RWPE2 (cell line): Measurements from ENCODE around the gene TRIP13.
"Not testable (repeated sequence)": the region's sequence is repeated elsewhere in the genome, so short reads cannot be mapped to it uniquely, and the experiment has no call there.

ENCODE experiments used
- ATAC-seq: fragments of 200-7000 bp; cut with Tn5 transposase; 3 replicates; pipeline ENCODE4 v1.9.1; 2021; ENCODE audit warnings: low read depth
- DNase-seq: peaks from one replicate; pipeline ENCODE4 v3.0.0-alpha.2; 2020; ENCODE audit warnings: low spot score
- H3K27ac ChIP-seq: fragments of 450-650 bp; 2 replicates; pipeline ENCODE4 v1.5.1; 2017; ENCODE audit warnings: mild to moderate bottlenecking; ENCODE audit not compliant: poor library complexity, severe bottlenecking
- H3K27me3 ChIP-seq: fragments of 250-450 bp; sonication (Bioruptor Pico); 2 replicates; pipeline ENCODE4 v1.5.1; 2021; ENCODE audit warnings: mild to moderate bottlenecking, moderate library complexity; ENCODE audit not compliant: insufficient read depth, poor library complexity, severe bottlenecking
- H3K36me3 ChIP-seq: fragments of 250-450 bp; sonication (Bioruptor Pico); 2 replicates; pipeline ENCODE4 v1.5.1; 2020; ENCODE audit warnings: low read depth, mild to moderate bottlenecking, moderate library complexity
- H3K4me1 ChIP-seq: fragments of 250-450 bp; sonication (Bioruptor Pico); 2 replicates; pipeline ENCODE4 v1.5.1; 2021; ENCODE audit warnings: mild to moderate bottlenecking, moderate library complexity; ENCODE audit not compliant: insufficient read depth, poor library complexity, severe bottlenecking
- H3K4me3 ChIP-seq: fragments of 250-450 bp; sonication (Bioruptor Pico); 2 replicates; pipeline ENCODE4 v1.5.1; 2021; ENCODE audit warnings: mild to moderate bottlenecking, moderate library complexity; ENCODE audit not compliant: severe bottlenecking
- H3K9me3 ChIP-seq: fragments of 250-450 bp; sonication (Bioruptor Pico); 2 replicates; pipeline ENCODE4 v1.5.1; 2021; ENCODE audit warnings: mild to moderate bottlenecking, moderate library complexity; ENCODE audit not compliant: severe bottlenecking
- TF ChIP-seq, protein P1 (sequence below): fragments of 450-650 bp; IDR thresholded peaks from one replicate; pipeline ENCODE4 v1.5.1; 2017; ENCODE audit warnings: mild to moderate bottlenecking, moderate library complexity; ENCODE audit not compliant: poor library complexity, severe bottlenecking

TRIP13 gene

DNA sequence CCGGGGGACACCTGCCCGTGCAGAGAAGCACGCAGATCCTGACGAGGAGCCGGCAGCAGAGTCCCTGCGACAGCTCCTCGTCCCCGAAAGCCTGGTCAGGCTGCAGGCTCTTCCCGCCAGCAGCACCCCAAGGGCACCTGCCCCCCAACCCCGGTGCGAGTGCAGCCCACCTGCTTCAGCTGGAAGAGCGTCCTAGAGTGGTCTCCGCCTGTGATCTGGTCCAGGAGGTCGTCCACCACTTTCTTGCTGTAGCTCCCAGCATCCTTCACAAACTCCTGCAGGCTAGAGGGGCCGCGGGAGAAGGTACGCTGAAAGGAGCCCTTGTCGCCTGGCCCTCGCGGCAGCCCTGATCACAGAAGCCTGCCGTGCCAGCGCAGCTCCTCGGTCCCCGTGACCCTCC lies 16.8 kb upstream of the TRIP13 start:
- Histone ChIP-seq H3K27me3 (no peaks in the 10 kb centered on the region), H3K36me3 (peaks cover 81% of the 10 kb centered on the region), H3K4me3 (no peak overlapping the region), H3K4me1 (no peaks in the 10 kb centered on the region), H3K9me3 (no peaks in the 10 kb centered on the region), H3K27ac (no peak overlapping the region)
- DNase-seq (no peak), ATAC-seq (no peak)
- TF ChIP-seq, protein P1, sequence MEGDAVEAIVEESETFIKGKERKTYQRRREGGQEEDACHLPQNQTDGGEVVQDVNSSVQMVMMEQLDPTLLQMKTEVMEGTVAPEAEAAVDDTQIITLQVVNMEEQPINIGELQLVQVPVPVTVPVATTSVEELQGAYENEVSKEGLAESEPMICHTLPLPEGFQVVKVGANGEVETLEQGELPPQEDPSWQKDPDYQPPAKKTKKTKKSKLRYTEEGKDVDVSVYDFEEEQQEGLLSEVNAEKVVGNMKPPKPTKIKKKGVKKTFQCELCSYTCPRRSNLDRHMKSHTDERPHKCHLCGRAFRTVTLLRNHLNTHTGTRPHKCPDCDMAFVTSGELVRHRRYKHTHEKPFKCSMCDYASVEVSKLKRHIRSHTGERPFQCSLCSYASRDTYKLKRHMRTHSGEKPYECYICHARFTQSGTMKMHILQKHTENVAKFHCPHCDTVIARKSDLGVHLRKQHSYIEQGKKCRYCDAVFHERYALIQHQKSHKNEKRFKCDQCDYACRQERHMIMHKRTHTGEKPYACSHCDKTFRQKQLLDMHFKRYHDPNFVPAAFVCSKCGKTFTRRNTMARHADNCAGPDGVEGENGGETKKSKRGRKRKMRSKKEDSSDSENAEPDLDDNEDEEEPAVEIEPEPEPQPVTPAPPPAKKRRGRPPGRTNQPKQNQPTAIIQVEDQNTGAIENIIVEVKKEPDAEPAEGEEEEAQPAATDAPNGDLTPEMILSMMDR: no peak

DNA sequence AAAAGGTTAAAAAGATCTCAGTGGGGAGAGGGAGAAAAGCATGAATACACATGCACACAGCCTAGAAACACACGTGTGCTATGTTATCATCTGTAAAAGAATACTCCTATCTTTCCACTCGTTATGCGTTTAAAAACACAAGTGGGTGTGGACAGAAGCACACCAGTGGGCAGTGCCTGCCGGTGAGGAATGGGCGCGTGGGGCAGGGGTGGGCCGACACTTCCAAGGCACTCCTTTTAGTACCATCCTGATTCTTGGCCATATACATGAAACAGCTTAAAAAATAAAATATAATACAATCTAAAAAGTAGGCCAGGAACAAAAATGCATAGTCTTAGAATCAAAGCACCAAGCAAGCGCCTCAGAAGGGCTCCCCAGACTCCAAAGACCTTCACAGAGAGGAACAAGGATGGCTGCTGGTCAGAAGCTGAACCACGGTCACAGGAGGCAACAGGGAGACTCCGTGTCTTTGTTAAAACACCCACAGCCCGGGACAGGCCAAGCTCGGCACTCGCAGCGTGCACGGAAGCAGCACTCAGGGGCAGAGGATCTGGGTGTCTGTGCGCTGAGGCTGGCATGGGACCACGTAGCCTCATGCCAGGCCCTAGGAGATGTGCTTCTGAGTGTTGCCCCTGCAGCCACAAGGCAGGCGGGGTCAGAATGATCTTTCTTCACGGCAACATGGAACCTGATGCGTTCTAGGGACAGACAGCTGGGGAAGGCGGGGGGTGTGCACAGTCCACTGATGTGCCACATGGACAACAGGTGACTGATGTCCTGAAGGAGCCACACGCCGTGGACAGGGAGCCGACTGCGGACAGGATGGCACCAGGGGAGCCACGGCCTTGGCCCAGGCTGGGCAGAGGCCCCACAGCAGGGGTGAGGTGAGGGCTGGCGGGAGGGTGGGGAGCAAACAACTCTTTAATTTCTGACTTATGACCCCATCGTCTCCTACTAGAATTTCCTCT lies 16.0 kb upstream of the TRIP13 start:
- Histone ChIP-seq H3K9me3 (no peaks in the 10 kb centered on the region), H3K27me3 (no peaks in the 10 kb centered on the region), H3K4me1 (no peaks in the 10 kb centered on the region), H3K4me3 (no peak overlapping the region), H3K36me3 (peaks cover 81% of the 10 kb centered on the region), H3K27ac (no peak overlapping the region)
- TF ChIP-seq, protein P1: no peak
- no peak for DNase-seq
- ATAC-seq: no peak

DNA sequence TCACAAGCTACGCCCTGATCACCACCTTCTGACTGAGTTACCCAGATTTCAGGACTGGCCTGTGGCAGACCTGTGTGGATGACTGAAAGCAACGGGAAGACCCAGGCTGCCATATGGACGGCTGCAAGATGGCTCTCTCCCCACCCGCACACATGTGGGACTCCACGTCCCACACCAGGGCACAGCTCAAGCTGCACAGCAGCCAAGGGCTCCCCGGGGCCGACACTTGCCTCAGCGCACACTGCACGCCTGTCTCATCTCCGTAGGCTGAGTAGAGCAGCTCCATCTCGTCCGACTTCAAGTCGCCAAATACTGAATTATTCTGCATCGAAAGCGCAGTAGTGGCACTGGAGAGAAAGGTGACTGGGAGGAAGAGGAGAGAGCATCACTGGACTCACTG lies 14.6 kb upstream of the TRIP13 start:
- Histone ChIP-seq H3K36me3 (peaks cover 79% of the 10 kb centered on the region), H3K27me3 (no peaks in the 10 kb centered on the region), H3K9me3 (no peaks in the 10 kb centered on the region), H3K27ac (no peak overlapping the region), H3K4me1 (no peaks in the 10 kb centered on the region), H3K4me3 (no peak overlapping the region)
- DNase-seq (no peak), ATAC-seq (no peak)
- TF ChIP-seq, protein P1: no peak

DNA sequence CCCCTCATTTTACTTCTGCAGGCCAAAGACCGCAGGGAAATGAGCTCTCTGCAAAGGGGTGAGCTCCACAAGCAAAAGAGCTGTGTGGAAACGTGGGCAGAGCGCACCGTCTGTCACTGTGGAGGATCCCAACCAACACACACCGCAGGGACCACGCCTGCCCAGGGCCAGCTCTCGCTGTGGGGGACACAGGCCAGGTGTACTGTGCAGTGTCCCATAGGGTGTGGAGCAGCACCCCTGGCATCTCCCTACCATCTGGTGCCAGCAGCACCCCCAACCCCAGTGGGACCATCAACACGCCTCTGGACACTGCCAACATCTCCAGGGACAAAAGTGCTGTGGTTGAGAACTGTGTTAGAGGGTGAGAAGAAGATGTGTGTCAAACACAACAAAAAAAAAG lies 14.0 kb upstream of the TRIP13 start:
- not testable (repeated sequence) for ATAC-seq
- peaks cover 79% of the 10 kb centered on the region for H3K36me3 ChIP-seq

DNA sequence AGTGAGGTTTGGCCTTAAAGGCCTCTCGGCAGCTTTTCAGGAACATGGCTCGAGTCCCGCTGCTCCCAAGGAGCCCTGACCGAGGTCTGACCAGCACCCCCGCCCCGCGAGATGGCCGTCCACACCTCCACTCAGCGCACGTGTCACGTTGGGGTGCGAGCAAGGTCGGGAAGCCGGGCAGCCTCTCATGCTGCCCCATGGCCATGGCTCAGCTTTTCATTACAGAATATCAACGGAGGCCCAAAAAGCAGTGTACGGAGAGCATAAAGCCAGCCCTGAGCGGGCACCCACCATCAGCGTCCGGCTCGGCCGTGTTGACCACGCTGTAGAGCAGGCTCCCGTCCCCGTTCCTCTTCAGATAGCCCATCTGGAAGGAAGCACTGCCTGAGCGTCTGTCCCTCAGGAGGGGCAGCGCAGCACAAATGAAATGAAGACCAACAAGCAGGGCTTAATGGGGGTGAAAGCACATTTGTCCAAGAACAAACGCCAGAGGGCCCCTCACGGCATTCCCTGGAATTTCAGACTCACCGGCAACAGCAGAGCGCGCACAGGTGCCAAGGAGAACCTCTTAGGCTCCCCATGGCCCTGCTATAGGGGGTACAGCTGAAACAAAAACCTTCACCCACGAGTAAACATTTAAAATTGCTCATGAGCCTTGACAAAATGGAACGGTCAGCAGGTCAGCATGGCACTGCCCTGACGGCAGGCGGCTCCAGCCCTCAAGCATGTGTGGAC lies 11.7 kb upstream of the TRIP13 start:
- no peak overlapping the region for H3K27ac ChIP-seq
- no peaks in the 10 kb centered on the region for H3K4me1 ChIP-seq
- no peak for ATAC-seq
- TF ChIP-seq, protein P1: no peak
- H3K36me3 ChIP-seq: peaks cover 79% of the 10 kb centered on the region
- no peaks in the 10 kb centered on the region for H3K27me3 ChIP-seq
- H3K4me3 ChIP-seq: no peak overlapping the region
- no peaks in the 10 kb centered on the region for H3K9me3 ChIP-seq
- no peak for DNase-seq

More for the DNA sequence above, 14.0 kb upstream of the TRIP13 start:
- H3K4me1 ChIP-seq, H3K27ac ChIP-seq, DNase-seq, H3K9me3 ChIP-seq, H3K27me3 ChIP-seq, H3K4me3 ChIP-seq: not testable (repeated sequence)
